K562 (cell line): ENCODE data around the gene ZNF546. TPM values are rescaled to one million over a fixed set of nuclear protein-coding genes. Genes with fewer than 3 reads are reported as not detected.

Experiments
- ARNT ChIP-seq, 2 experiments: fragments of 450-650 bp; IDR thresholded peaks; 2 replicates each; pipeline ENCODE4 v1.6.1; 2016; ENCODE audit warnings: mild to moderate bottlenecking in 1 of 2
- CBX3 ChIP-seq, 2 experiments: IDR thresholded peaks; 1 replicate in 1 of 2; 2 replicates in 1 of 2; pipeline ENCODE4 v1.6.1; 2012; ENCODE audit warnings: inconsistent platforms in 2 of 2, low read length in 2 of 2, borderline replicate concordance in 1 of 2, control low read depth in 1 of 2
- CSDE1 ChIP-seq, 2 experiments: fragments of 450-650 bp; IDR thresholded peaks; 2 replicates each; pipeline ENCODE4 v1.6.1; 2016; ENCODE audit warnings: mild to moderate bottlenecking in 1 of 2
- CUX1 ChIP-seq: fragments of 200-800 bp; sonication (Bioruptor generic); IDR thresholded peaks from 2 replicates; pipeline ENCODE4 v1.6.1; 2016; ENCODE audit warnings: missing genetic modification characterization, missing compliant biosample characterization
- FOXA1 ChIP-seq: fragments of 450-650 bp; IDR thresholded peaks from 2 replicates; pipeline ENCODE4 v1.6.1; 2016; ENCODE audit warnings: mild to moderate bottlenecking, borderline replicate concordance
- HINFP ChIP-seq: fragments of 450-650 bp; conservative IDR thresholded peaks from 2 replicates; pipeline ENCODE4 v1.6.1; 2016; ENCODE audit warnings: missing genetic modification characterization, low read depth, mild to moderate bottlenecking, control low read depth, missing compliant biosample characterization
- HMG20A ChIP-seq: fragments of 450-650 bp; formaldehyde crosslinking; conservative IDR thresholded peaks from 2 replicates; pipeline ENCODE4 v1.4.0; 2020; ENCODE audit warnings: mild to moderate bottlenecking, mixed read lengths
- HNRNPUL1 ChIP-seq: fragments of 200-400 bp; formaldehyde crosslinking; IDR thresholded peaks from 2 replicates; pipeline ENCODE4 v1.6.1; 2017; ENCODE audit warnings: low read length
- ILF3 ChIP-seq: fragments of 450-650 bp; IDR thresholded peaks from 2 replicates; pipeline ENCODE4 v1.6.1; 2018; ENCODE audit warnings: antibody characterized with exemption, mild to moderate bottlenecking, moderate library complexity, borderline replicate concordance
- MBD2 ChIP-seq: sonication (generic); IDR thresholded peaks from 2 replicates; pipeline ENCODE4 v1.6.1; 2016; ENCODE audit warnings: low read depth, borderline replicate concordance
- PTBP1 ChIP-seq: fragments of 200-400 bp; formaldehyde crosslinking; IDR thresholded peaks from 2 replicates; pipeline ENCODE4 v1.6.1; 2017; ENCODE audit warnings: low read depth, low read length
- SMARCE1 ChIP-seq: fragments of 450-650 bp; IDR thresholded peaks from 2 replicates; pipeline ENCODE4 v1.7.1; 2016; ENCODE audit warnings: mild to moderate bottlenecking
- SRSF7 ChIP-seq: fragments of 200-400 bp; formaldehyde crosslinking; optimal IDR thresholded peaks from 2 replicates; pipeline ENCODE3; 2017; ENCODE audit warnings: mild to moderate bottlenecking, low read depth, low read length
- XRCC5 ChIP-seq: fragments of 200-400 bp; formaldehyde crosslinking; IDR thresholded peaks from 2 replicates; pipeline ENCODE4 v1.6.1; 2017; ENCODE audit warnings: low read depth, mild to moderate bottlenecking, low read length
- ZBTB8A ChIP-seq: fragments of 450-650 bp; IDR thresholded peaks from 2 replicates; pipeline ENCODE4 v1.6.1; 2018; ENCODE audit warnings: mild to moderate bottlenecking, moderate library complexity; ENCODE audit not compliant: partially characterized antibody
- ZNF277 ChIP-seq: fragments of 250-450 bp; sonication (Bioruptor Pico); IDR thresholded peaks from 2 replicates; pipeline ENCODE4 v1.8.0; 2022; ENCODE audit warnings: inconsistent platforms, mild to moderate bottlenecking, moderate library complexity, borderline replicate concordance
- ZNF354B ChIP-seq: fragments of 250-450 bp; sonication (Bioruptor Pico); IDR thresholded peaks from 2 replicates; pipeline ENCODE4 v1.4.0; 2020
- ZNF507 ChIP-seq: conservative IDR thresholded peaks from 2 replicates; pipeline ENCODE4 v1.6.1; 2017; ENCODE audit warnings: missing genetic modification characterization, missing compliant biosample characterization
- ZNF512 ChIP-seq: IDR thresholded peaks from 2 replicates; pipeline ENCODE4 v1.6.1; 2016; ENCODE audit warnings: missing genetic modification characterization, missing compliant biosample characterization
- polyA plus RNA-seq, 8 experiments: library from polyadenylated mRNA; depleted of rRNA in 4 of 8; stranded (reverse) in 5 of 8; unstranded in 3 of 8; fragments of >200 nt; fragmentation: Nextera tagmentation in 2 of 8; fragmentation: Illumina TruSeq in 1 of 8; extraction: Ambion mirVana in 2 of 8; extraction: Trizol in 1 of 8; gene quantifications; 2 replicates each; pipeline versions ENCODE4 v1.2.1 to v1.2.3, GENCODE V29; 2011 to 2014; ENCODE audit warnings: inconsistent platforms in 1 of 8, missing spikeins in 1 of 8
- total RNA-seq, 7 experiments: library from RNA; depleted of rRNA in 6 of 7; stranded (reverse); fragments of >200 nt in 6 of 7; fragmentation: Illumina TruSeq in 2 of 7; extraction: Trizol in 2 of 7; gene quantifications; 2 replicates each; pipeline versions ENCODE4 v1.2.1 to v1.2.3, GENCODE V29; 2011 to 2021; ENCODE audit warnings: low replicate concordance in 1 of 7

Gene ZNF546
- total and polyA plus RNA-seq, 9 of the 15 experiments (the other 6 are each of a cell fraction or from before 2014, with no cell fraction given) = 0.73 to 5.1 (median 2.2) TPM

GRCh38 chr19:39996811-39997637 is at the start of gene ZNF546 (continued):
- TF ChIP-seq ZNF512 (tag) (no peak), CBX3 (IDR thresholded peaks at IDR 0.05; ENCODE audit: borderline replicate concordance in 1 of 2, low read length in 2 of 2) (no peak; a peak in 1 of 3 replicates), ARNT (IDR thresholded peaks at IDR 0.05) (no peak), FOXA1 (no peak), HMG20A (CRISPR knock-in tag) (no peak), MBD2 (peak; percentile 58; the same call in 1 of the 2 replicates), SRSF7 (no peak), SMARCE1 (no peak), ILF3 (no peak), CUX1 (CRISPR knock-in tag) (no peak), HNRNPUL1 (no peak), ZBTB8A (no peak), CSDE1 (IDR thresholded peaks at IDR 0.05) (no peak), HINFP (no peak), XRCC5 (no peak), ZNF354B (CRISPR knock-in tag) (no peak), ZNF507 (tag) (no peak), PTBP1 (no peak), ZNF277 (no peak)
